HG02884 (cell line): ENCODE measurements around the gene PDRG1.

Experiments
- ATAC-seq: cut with Tn5 transposase; IDR thresholded peaks from one replicate; pipeline ENCODE4 v1.9.1; 2021; ENCODE audit warnings: mild to moderate bottlenecking, moderate library complexity; ENCODE audit not compliant: unreplicated experiment

The PDRG1 gene

GRCh38 chr20:31909253-31910070 lies 42.4 kb downstream of the PDRG1 start:
- ATAC-seq: no peak

GRCh38 chr20:31908424-31908823 lies 43.4 kb downstream of the PDRG1 start:
- ATAC-seq: no peak

- ATAC-seq: no peak
Observed at GRCh38 chr20:31908016-31908415, 43.8 kb downstream of the PDRG1 start.

- ATAC-seq: no peak
Observed at GRCh38 chr20:31907046-31907445, 44.8 kb downstream of the PDRG1 start.

GRCh38 chr20:31906001-31906400 lies 45.8 kb downstream of the PDRG1 start:
- no peak for ATAC-seq

GRCh38 chr20:31903627-31904386 lies 48.0 kb downstream of the PDRG1 start:
- no peak for ATAC-seq

GRCh38 chr20:31901615-31902014 lies 50.2 kb downstream of the PDRG1 start:
- ATAC-seq: no peak

GRCh38 chr20:31897541-31897940 lies 54.3 kb downstream of the PDRG1 start:
- no peak for ATAC-seq

- ATAC-seq: no peak
Observed at GRCh38 chr20:31896049-31896448, 55.8 kb downstream of the PDRG1 start.

GRCh38 chr20:31894980-31895675 lies 56.7 kb downstream of the PDRG1 start:
- peak; percentile 100 for ATAC-seq
